Measurements from ENCODE around the gene AGO3. TPM values are rescaled to one million over a fixed set of nuclear protein-coding genes. Genes with fewer than 3 reads are reported as not detected.

The AGO3 gene
- total and polyA plus RNA-seq, 2 of the 13 experiments (the other 11 are each of a cell fraction or from before 2014, with no cell fraction given), result 21.2 to 27.1 TPM

GRCh38 chr1:36100376-36100775 is 169.5 kb downstream of the AGO3 start:
- Histone ChIP-seq H3K27ac (ENCODE audit: extremely low read length, insufficient read depth, low read length) (no peak overlapping the region), H3K9ac (ENCODE audit: insufficient read depth, low read depth, low read length) (no peak overlapping the region), H4K20me1 (ENCODE audit: insufficient read depth, low read length) (no peaks in the 10 kb centered on the region), H3K79me2 (ENCODE audit: insufficient read depth, low read length) (no peaks in the 10 kb centered on the region), H3K27me3 (ENCODE audit: control insufficient read depth in 1 of 2, insufficient read depth in 2 of 2, low read length in 2 of 2) (no peaks in the 10 kb centered on the region), H3K36me3 (replicated peaks in 1 of 2; ENCODE audit: control insufficient read depth in 1 of 2, insufficient read depth in 2 of 2, low read length in 2 of 2) (peaks cover 1 to 8% of the 10 kb centered on the region in 2 experiments; a peak in 4 of 5 replicates), H3K4me3 (replicated peaks in 1 of 3; ENCODE audit: insufficient read depth in 1 of 3, low read depth in 2 of 3, low read length in 3 of 3) (no peak overlapping the region), H3K4me2 (ENCODE audit: low read depth, low read length) (no peak overlapping the region), H3K9me3 (ENCODE audit: low read length) (no peaks in the 10 kb centered on the region), H3K4me1 (ENCODE audit: insufficient read depth, low read length) (peaks cover 33% of the 10 kb centered on the region), H2AFZ (ENCODE audit: low read length) (no peak overlapping the region)
- intact Hi-C loops (cut with micrococcal nuclease; ENCODE audit: unreplicated experiment) (loop anchor here (1.0 kb wide), 1 partner anchor 88 kb away; no protein-coding TSS in a partner anchor), in situ Hi-C loops (cut with HindIII; ENCODE audit: extremely low pct_ligation_motif_present, low pct_unique_long_range_greater_than_20kb) (no loop called here)
- FAIRE-seq (no peak), DNase-seq (ENCODE audit: low spot score) (no peak), ATAC-seq (no peak)
- ChIA-PET POLR2A (no interaction called here), CTCF (ENCODE audit: low intra/inter-chr PET ratio, low total read pairs) (interaction anchor here (2.6 to 5.0 kb wide), 2 partner anchors 34 to 87 kb away, joined by 34 to 104 read pairs; no protein-coding TSS in a partner anchor)
- no TSS peak for BruUV-seq (replicated peaks)
- 64% methylated on average over 6 of the region's 6 CpGs for WGBS (ENCODE audit: low lambda C conversion rate)
- TF ChIP-seq ZNF737 (CRISPR knock-in tag; IDR thresholded peaks at IDR 0.05; ENCODE audit: borderline replicate concordance) (no peak), ESRRA (CRISPR knock-in tag; IDR thresholded peaks at IDR 0.05; ENCODE audit: low read depth) (no peak), NFKB2 (CRISPR knock-in tag; IDR thresholded peaks at IDR 0.05; ENCODE audit: borderline replicate concordance) (0 out of 2 replicates have a peak, but pooled peaks have one; percentile 6)

DNA sequence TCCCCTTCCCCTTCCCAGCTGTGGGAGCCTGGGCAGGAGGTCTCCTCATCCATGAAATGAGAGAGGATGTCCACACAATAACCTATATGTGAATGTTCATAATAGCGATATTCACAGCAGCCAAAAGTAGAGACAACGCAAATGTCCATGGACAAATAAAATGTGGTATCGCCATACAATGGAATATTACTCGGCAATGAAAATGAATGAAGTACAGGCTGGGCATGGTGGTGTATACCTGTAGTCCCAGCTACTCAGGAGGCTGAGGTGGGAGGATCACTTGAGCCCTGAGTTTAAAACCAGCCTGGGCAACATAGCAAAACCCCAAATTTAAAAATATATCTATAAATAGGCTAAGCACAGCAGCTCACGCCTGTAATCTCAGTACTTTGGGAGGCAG is 170.6 kb downstream of the AGO3 start:
- Histone ChIP-seq H3K4me1 (ENCODE audit: insufficient read depth, low read length) (peaks cover 45% of the 10 kb centered on the region), H3K27ac (ENCODE audit: extremely low read length, insufficient read depth, low read length) (no peak overlapping the region), H3K79me2 (ENCODE audit: insufficient read depth, low read length) (no peaks in the 10 kb centered on the region), H3K4me2 (ENCODE audit: low read depth, low read length) (no peak overlapping the region), H3K36me3 (replicated peaks in 1 of 2; ENCODE audit: control insufficient read depth in 1 of 2, insufficient read depth in 2 of 2, low read length in 2 of 2) (no peaks in the 10 kb centered on the region), H4K20me1 (ENCODE audit: insufficient read depth, low read length) (no peaks in the 10 kb centered on the region), H2AFZ (ENCODE audit: low read length) (no peak overlapping the region), H3K27me3 (ENCODE audit: control insufficient read depth in 1 of 2, insufficient read depth in 2 of 2, low read length in 2 of 2) (no peaks in the 10 kb centered on the region), H3K9ac (ENCODE audit: insufficient read depth, low read depth, low read length) (no peak overlapping the region), H3K9me3 (ENCODE audit: low read length) (no peaks in the 10 kb centered on the region), H3K4me3 (replicated peaks in 1 of 3; ENCODE audit: insufficient read depth in 1 of 3, low read depth in 2 of 3, low read length in 3 of 3) (no peak overlapping the region)
- WGBS (ENCODE audit: low lambda C conversion rate), result 89% methylated on average over 5 of the region's 5 CpGs
- DNase-seq (ENCODE audit: low spot score) (no peak), FAIRE-seq (no peak), ATAC-seq (no peak)
- CTCF ChIA-PET (ENCODE audit: low intra/inter-chr PET ratio, low total read pairs), result interaction anchor here (2.5 to 2.6 kb wide), 2 partner anchors 33 to 86 kb away, joined by 9 to 34 read pairs; no protein-coding TSS in a partner anchor
- intact Hi-C loops (cut with micrococcal nuclease; ENCODE audit: unreplicated experiment), result no loop called here
- in situ Hi-C loops (cut with HindIII; ENCODE audit: extremely low pct_ligation_motif_present, low pct_unique_long_range_greater_than_20kb), result no loop called here
- POLR2A ChIA-PET, result no interaction called here
- no TSS peak for BruUV-seq (replicated peaks)
- no peak for TF ChIP-seq DMAP1 (CRISPR knock-in tag; IDR thresholded peaks at IDR 0.05)
- TF ChIP-seq ZKSCAN1 (IDR thresholded peaks at IDR 0.05; ENCODE audit: low read length), result no peak
- TF ChIP-seq ZNF44 (CRISPR knock-in tag; IDR thresholded peaks at IDR 0.05), result no peak
- TF ChIP-seq ZNF337 (CRISPR knock-in tag; IDR thresholded peaks at IDR 0.05; ENCODE audit: borderline replicate concordance, low read depth), result no peak
- TF ChIP-seq FLYWCH1 (CRISPR knock-in tag; IDR thresholded peaks at IDR 0.05), result no peak
- TF ChIP-seq ZNF678 (CRISPR knock-in tag; IDR thresholded peaks at IDR 0.05), result no peak
- no peak for TF ChIP-seq HIC2 (CRISPR knock-in tag; IDR thresholded peaks at IDR 0.05; ENCODE audit: low read depth)
- no peak for TF ChIP-seq BCL6 (CRISPR knock-in tag; IDR thresholded peaks at IDR 0.05)
- TF ChIP-seq RXRA (CRISPR knock-in tag; IDR thresholded peaks at IDR 0.05), result no peak
- TF ChIP-seq EZH2 (conservative IDR thresholded peaks at IDR 0.05; ENCODE audit: low read depth, low read length), result no peak
- TF ChIP-seq ZFP82 (CRISPR knock-in tag; IDR thresholded peaks at IDR 0.05; ENCODE audit: borderline replicate concordance), result no peak
- no peak for TF ChIP-seq U2AF1 (optimal IDR thresholded peaks at IDR 0.05; ENCODE audit: low read depth, low read length)
